Peyer's patch (tissue), 4 donors: ENCODE measurements around the gene DAAM2.

Source experiments
- POLR2A ChIP-seq, 2 donors: fragments of 450-650 bp; IDR thresholded peaks; one replicate each; pipeline ENCODE4 v1.5.1; 2017; ENCODE audit warnings: antibody characterized with exemption in 2 of 2, mild to moderate bottlenecking in 2 of 2, moderate library complexity in 2 of 2
- TF ChIP-seq, protein P1 (sequence below), 6 experiments: fragments of 450-650 bp in 4 of 6; fragments of 200-600 bp in 2 of 6; sonication (generic) in 1 of 6; IDR thresholded peaks; one replicate each; pipeline ENCODE4 v1.5.1; 2017 to 2019; ENCODE audit warnings: antibody characterized with exemption in 6 of 6, mild to moderate bottlenecking in 3 of 6, moderate library complexity in 1 of 6

DNA sequence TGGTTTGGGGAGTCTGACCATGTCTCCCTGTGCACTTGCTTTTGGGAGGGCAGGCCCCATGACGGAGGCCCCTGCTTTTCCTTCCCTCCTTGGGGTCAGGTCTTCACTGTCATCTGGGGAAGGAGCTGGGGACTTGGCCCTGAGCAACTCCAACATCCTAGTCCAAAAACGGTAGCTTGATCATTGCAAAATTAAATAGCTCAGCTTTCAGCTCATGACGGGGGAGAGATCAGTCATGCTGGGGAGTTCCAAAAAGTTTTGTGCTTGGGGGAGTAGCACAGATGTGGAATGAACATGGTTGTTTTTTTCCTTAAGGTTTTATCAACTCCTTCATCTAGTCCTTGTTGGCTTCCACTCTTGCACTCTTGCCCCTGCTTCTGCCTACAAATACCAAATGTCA lies 81.3 kb downstream of the DAAM2 start:
- TF ChIP-seq, protein P1, sequence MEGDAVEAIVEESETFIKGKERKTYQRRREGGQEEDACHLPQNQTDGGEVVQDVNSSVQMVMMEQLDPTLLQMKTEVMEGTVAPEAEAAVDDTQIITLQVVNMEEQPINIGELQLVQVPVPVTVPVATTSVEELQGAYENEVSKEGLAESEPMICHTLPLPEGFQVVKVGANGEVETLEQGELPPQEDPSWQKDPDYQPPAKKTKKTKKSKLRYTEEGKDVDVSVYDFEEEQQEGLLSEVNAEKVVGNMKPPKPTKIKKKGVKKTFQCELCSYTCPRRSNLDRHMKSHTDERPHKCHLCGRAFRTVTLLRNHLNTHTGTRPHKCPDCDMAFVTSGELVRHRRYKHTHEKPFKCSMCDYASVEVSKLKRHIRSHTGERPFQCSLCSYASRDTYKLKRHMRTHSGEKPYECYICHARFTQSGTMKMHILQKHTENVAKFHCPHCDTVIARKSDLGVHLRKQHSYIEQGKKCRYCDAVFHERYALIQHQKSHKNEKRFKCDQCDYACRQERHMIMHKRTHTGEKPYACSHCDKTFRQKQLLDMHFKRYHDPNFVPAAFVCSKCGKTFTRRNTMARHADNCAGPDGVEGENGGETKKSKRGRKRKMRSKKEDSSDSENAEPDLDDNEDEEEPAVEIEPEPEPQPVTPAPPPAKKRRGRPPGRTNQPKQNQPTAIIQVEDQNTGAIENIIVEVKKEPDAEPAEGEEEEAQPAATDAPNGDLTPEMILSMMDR (IDR thresholded peaks at IDR 0.05), result no peak
- TF ChIP-seq POLR2A (IDR thresholded peaks at IDR 0.05), result no peak
